ENCODE data around the gene GDPD5.

DNA sequence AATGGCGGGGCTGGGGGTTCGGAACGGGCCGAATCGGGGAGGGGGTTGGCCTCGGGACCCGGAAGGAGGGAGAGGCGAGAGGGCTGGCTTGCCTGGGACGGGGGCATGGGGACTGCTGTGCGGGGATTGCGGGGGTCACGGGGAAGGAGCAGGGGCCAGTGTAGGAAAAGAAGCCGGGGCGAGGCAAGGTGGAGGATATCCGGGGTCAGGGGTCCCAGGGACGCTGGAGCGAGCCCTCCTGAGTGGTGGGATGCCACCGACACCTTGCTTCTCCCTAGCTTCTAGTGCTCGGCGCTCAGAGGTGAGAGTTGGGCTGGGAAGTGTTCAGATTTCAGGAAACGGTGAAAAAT is 426 bp upstream of the GDPD5 start:
- TF ChIP-seq, protein P1, sequence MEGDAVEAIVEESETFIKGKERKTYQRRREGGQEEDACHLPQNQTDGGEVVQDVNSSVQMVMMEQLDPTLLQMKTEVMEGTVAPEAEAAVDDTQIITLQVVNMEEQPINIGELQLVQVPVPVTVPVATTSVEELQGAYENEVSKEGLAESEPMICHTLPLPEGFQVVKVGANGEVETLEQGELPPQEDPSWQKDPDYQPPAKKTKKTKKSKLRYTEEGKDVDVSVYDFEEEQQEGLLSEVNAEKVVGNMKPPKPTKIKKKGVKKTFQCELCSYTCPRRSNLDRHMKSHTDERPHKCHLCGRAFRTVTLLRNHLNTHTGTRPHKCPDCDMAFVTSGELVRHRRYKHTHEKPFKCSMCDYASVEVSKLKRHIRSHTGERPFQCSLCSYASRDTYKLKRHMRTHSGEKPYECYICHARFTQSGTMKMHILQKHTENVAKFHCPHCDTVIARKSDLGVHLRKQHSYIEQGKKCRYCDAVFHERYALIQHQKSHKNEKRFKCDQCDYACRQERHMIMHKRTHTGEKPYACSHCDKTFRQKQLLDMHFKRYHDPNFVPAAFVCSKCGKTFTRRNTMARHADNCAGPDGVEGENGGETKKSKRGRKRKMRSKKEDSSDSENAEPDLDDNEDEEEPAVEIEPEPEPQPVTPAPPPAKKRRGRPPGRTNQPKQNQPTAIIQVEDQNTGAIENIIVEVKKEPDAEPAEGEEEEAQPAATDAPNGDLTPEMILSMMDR (conservative IDR thresholded peaks at IDR 0.05), result peak; percentile 43; the same call in 1 of the 2 replicates
- no peak for TF ChIP-seq ZFX (IDR thresholded peaks at IDR 0.05)

Data from C4-2B (cell line).